Measurements from ENCODE around the gene AGK.

Gene AGK

GRCh38 chr7:141551094-141551781 is at the start of gene AGK:
Gene AGK, plus strand, starts transcription at chr7:141551410. Its CDS starts 4,057 bp downstream, at chr7:141555467.
- Histone ChIP-seq H3K36me3 (ENCODE audit: insufficient read depth, low read length) (no peaks in the 10 kb centered on the region), H3K4me1 (ENCODE audit: insufficient read depth, low read length) (no peaks in the 10 kb centered on the region), H3K9ac (ENCODE audit: low read depth, low read length) (peak within 1 kb of the TSS; percentile 64), H3K9me3 (ENCODE audit: control insufficient read depth, insufficient read depth, low read length) (no peaks in the 10 kb centered on the region)

- no peak overlapping the region for H3K9ac ChIP-seq (ENCODE audit: low read depth, low read length)
- no peaks in the 10 kb centered on the region for H3K9me3 ChIP-seq (ENCODE audit: control insufficient read depth, insufficient read depth, low read length)
- no peaks in the 10 kb centered on the region; the same call in 1 of the 2 replicates for H3K4me1 ChIP-seq (ENCODE audit: insufficient read depth, low read length)
- no peaks in the 10 kb centered on the region for H3K36me3 ChIP-seq (ENCODE audit: insufficient read depth, low read length)
Measured at GRCh38 chr7:141501451-141501850, 49.8 kb upstream of the AGK start.

GRCh38 chr7:141511316-141511675 is 39.9 kb upstream of the AGK start:
- Histone ChIP-seq H3K36me3 (ENCODE audit: insufficient read depth, low read length) (no peaks in the 10 kb centered on the region), H3K9ac (ENCODE audit: low read depth, low read length) (peak overlapping the region; percentile 17; the same call in 1 of the 2 replicates), H3K4me1 (ENCODE audit: insufficient read depth, low read length) (0 out of 2 replicates have a peak, but pooled peaks cover 4% of the 10 kb centered on the region), H3K9me3 (ENCODE audit: control insufficient read depth, insufficient read depth, low read length) (peaks cover 6% of the 10 kb centered on the region)

- H3K9me3 ChIP-seq (ENCODE audit: control insufficient read depth, insufficient read depth, low read length) = peaks cover 6% of the 10 kb centered on the region
- peak overlapping the region; percentile 17; the same call in 1 of the 2 replicates for H3K9ac ChIP-seq (ENCODE audit: low read depth, low read length)
- 0 out of 2 replicates have a peak, but pooled peaks cover 4% of the 10 kb centered on the region for H3K4me1 ChIP-seq (ENCODE audit: insufficient read depth, low read length)
- no peaks in the 10 kb centered on the region for H3K36me3 ChIP-seq (ENCODE audit: insufficient read depth, low read length)
Measured at GRCh38 chr7:141511676-141512396, 39.4 kb upstream of the AGK start.

- Histone ChIP-seq H3K9ac (ENCODE audit: low read depth, low read length) (no peak overlapping the region), H3K36me3 (ENCODE audit: insufficient read depth, low read length) (no peaks in the 10 kb centered on the region), H3K9me3 (ENCODE audit: control insufficient read depth, insufficient read depth, low read length) (peaks cover 6% of the 10 kb centered on the region), H3K4me1 (ENCODE audit: insufficient read depth, low read length) (0 out of 2 replicates have a peak, but pooled peaks cover 4% of the 10 kb centered on the region)
Measured at GRCh38 chr7:141512597-141512996, 38.6 kb upstream of the AGK start.

- Histone ChIP-seq H3K4me1 (ENCODE audit: insufficient read depth, low read length) (0 out of 2 replicates have a peak, but pooled peaks cover 4% of the 10 kb centered on the region), H3K9me3 (ENCODE audit: control insufficient read depth, insufficient read depth, low read length) (peaks cover 6% of the 10 kb centered on the region), H3K36me3 (ENCODE audit: insufficient read depth, low read length) (no peaks in the 10 kb centered on the region), H3K9ac (ENCODE audit: low read depth, low read length) (no peak overlapping the region)
Measured at GRCh38 chr7:141513720-141514119, 37.5 kb upstream of the AGK start.

GRCh38 chr7:141515941-141516340 is 35.3 kb upstream of the AGK start:
- Histone ChIP-seq H3K9me3 (ENCODE audit: control insufficient read depth, insufficient read depth, low read length) (peaks cover 6% of the 10 kb centered on the region), H3K36me3 (ENCODE audit: insufficient read depth, low read length) (no peaks in the 10 kb centered on the region), H3K9ac (ENCODE audit: low read depth, low read length) (no peak overlapping the region), H3K4me1 (ENCODE audit: insufficient read depth, low read length) (0 out of 2 replicates have a peak, but pooled peaks cover under 1% of the 10 kb centered on the region)

- Histone ChIP-seq H3K9me3 (ENCODE audit: control insufficient read depth, insufficient read depth, low read length) (no peaks in the 10 kb centered on the region), H3K36me3 (ENCODE audit: insufficient read depth, low read length) (no peaks in the 10 kb centered on the region), H3K9ac (ENCODE audit: low read depth, low read length) (no peak overlapping the region), H3K4me1 (ENCODE audit: insufficient read depth, low read length) (no peaks in the 10 kb centered on the region)
Measured at GRCh38 chr7:141519623-141520022, 31.6 kb upstream of the AGK start.

GRCh38 chr7:141522657-141523342 is 28.4 kb upstream of the AGK start:
- peaks cover 3% of the 10 kb centered on the region; the same call in 1 of the 2 replicates for H3K4me1 ChIP-seq (ENCODE audit: insufficient read depth, low read length)
- no peak overlapping the region for H3K9ac ChIP-seq (ENCODE audit: low read depth, low read length)
- H3K36me3 ChIP-seq (ENCODE audit: insufficient read depth, low read length) = no peaks in the 10 kb centered on the region
- no peaks in the 10 kb centered on the region for H3K9me3 ChIP-seq (ENCODE audit: control insufficient read depth, insufficient read depth, low read length)

GRCh38 chr7:141525973-141526514 is 25.2 kb upstream of the AGK start:
- Histone ChIP-seq H3K4me1 (ENCODE audit: insufficient read depth, low read length) (peaks cover 3% of the 10 kb centered on the region; the same call in 1 of the 2 replicates), H3K9me3 (ENCODE audit: control insufficient read depth, insufficient read depth, low read length) (no peaks in the 10 kb centered on the region), H3K36me3 (ENCODE audit: insufficient read depth, low read length) (no peaks in the 10 kb centered on the region), H3K9ac (ENCODE audit: low read depth, low read length) (no peak overlapping the region)

- Histone ChIP-seq H3K9ac (ENCODE audit: low read depth, low read length) (no peak overlapping the region), H3K9me3 (ENCODE audit: control insufficient read depth, insufficient read depth, low read length) (no peaks in the 10 kb centered on the region), H3K4me1 (ENCODE audit: insufficient read depth, low read length) (peaks cover 3% of the 10 kb centered on the region; the same call in 1 of the 2 replicates), H3K36me3 (ENCODE audit: insufficient read depth, low read length) (no peaks in the 10 kb centered on the region)
Measured at GRCh38 chr7:141527076-141527475, 24.1 kb upstream of the AGK start.

GRCh38 chr7:141528399-141528798 is 22.8 kb upstream of the AGK start:
- Histone ChIP-seq H3K9me3 (ENCODE audit: control insufficient read depth, insufficient read depth, low read length) (no peaks in the 10 kb centered on the region), H3K9ac (ENCODE audit: low read depth, low read length) (no peak overlapping the region), H3K4me1 (ENCODE audit: insufficient read depth, low read length) (peaks cover 3% of the 10 kb centered on the region; the same call in 1 of the 2 replicates), H3K36me3 (ENCODE audit: insufficient read depth, low read length) (no peaks in the 10 kb centered on the region)

- Histone ChIP-seq H3K4me1 (ENCODE audit: insufficient read depth, low read length) (no peaks in the 10 kb centered on the region; the same call in 1 of the 2 replicates), H3K9me3 (ENCODE audit: control insufficient read depth, insufficient read depth, low read length) (no peaks in the 10 kb centered on the region), H3K36me3 (ENCODE audit: insufficient read depth, low read length) (no peaks in the 10 kb centered on the region), H3K9ac (ENCODE audit: low read depth, low read length) (no peak overlapping the region; the same call in 1 of the 2 replicates)
Measured at GRCh38 chr7:141533149-141533949, 17.9 kb upstream of the AGK start.

All from ES-I3 (cell line).